Body of pancreas (tissue), 4 donors: ENCODE data around the gene SYNRG. TPM values are rescaled to one million over a fixed set of nuclear protein-coding genes. Genes with fewer than 3 reads are reported as not detected.

Experiments
- ATAC-seq: fragments of 150-250 bp; one replicate; pipeline ENCODE4 v1.9.1; 2016
- DNase-seq, 4 donors: peaks; one replicate each; pipeline ENCODE4 v3.0.0-alpha.2; 2019
- H3K27ac ChIP-seq, 4 donors: fragments of 200-600 bp; sonication (generic); 1 replicate in 3 of 4; 2 replicates in 1 of 4; pipeline versions ENCODE4 v1.5.1 to v1.6.1; 2016 to 2019; ENCODE audit warnings: mild to moderate bottlenecking in 1 of 4, mixed read lengths in 1 of 4, moderate library complexity in 1 of 4
- H3K27me3 ChIP-seq, 2 donors: fragments of 200-600 bp; sonication (generic); one replicate each; pipeline ENCODE4 v1.6.0; 2016; ENCODE audit warnings: mild to moderate bottlenecking in 1 of 2
- H3K36me3 ChIP-seq, 2 donors: fragments of 200-600 bp; sonication (generic); replicated peaks in 1 of 2; 2 replicates each; pipeline ENCODE4 v1.5.1; 2016; ENCODE audit warnings: low read depth in 2 of 2; ENCODE audit not compliant: insufficient read depth in 1 of 2
- H3K4me1 ChIP-seq: fragments of 200-600 bp; sonication (generic); one replicate; pipeline ENCODE4 v1.6.0; 2016
- H3K4me3 ChIP-seq, 2 donors: fragments of 200-600 bp; sonication (generic); 1 replicate in 1 of 2; 2 replicates in 1 of 2; pipeline ENCODE4 v1.5.1; 2016 to 2019
- H3K9me3 ChIP-seq, 3 donors: fragments of 200-600 bp; sonication (generic); 1 replicate in 2 of 3; 2 replicates in 1 of 3; pipeline ENCODE4 v1.5.1; 2016
- WGBS, 2 donors: methylation state at CpG; one replicate each; pipeline ENCODE4 v1.1.5; 2017; 5-methylcytosine and 5-hydroxymethylcytosine counted together
- intact Hi-C: fragments of 100-400 bp; cut with DNase I; formaldehyde crosslinking; loops from one replicate; pipeline ENCODE4 v1.15.1; 2023
- microRNA-seq, 2 donors: library from miRNA; unstranded; fragments of <30 nt; microRNA quantifications; one replicate each; pipeline ENCODE4, GENCODE V29; 2016; ENCODE audit warnings: borderline number of aligned reads in 2 of 2, borderline replicate concordance in 2 of 2
- small RNA-seq: library from RNA; depleted of rRNA; stranded (forward); fragments of <200 nt; gene quantifications from one replicate; pipeline ENCODE3, GENCODE V24; 2016
- total RNA-seq, 2 donors: library from RNA; depleted of rRNA; stranded (reverse); fragments of >200 nt; gene quantifications; one replicate each; pipeline ENCODE4 v1.1.0, GENCODE V29; 2016
- TF ChIP-seq, protein P1 (sequence below), 7 experiments: fragments of 450-650 bp in 4 of 7; fragments of 200-600 bp in 3 of 7; sonication (generic) in 3 of 7; IDR thresholded peaks; one replicate each; pipeline ENCODE4 v1.5.1; 2016 to 2019; ENCODE audit warnings: antibody characterized with exemption in 7 of 7

SYNRG gene
- total RNA-seq, 2 donors from 2014 or later, result 14.2 to 21.3 TPM

DNA sequence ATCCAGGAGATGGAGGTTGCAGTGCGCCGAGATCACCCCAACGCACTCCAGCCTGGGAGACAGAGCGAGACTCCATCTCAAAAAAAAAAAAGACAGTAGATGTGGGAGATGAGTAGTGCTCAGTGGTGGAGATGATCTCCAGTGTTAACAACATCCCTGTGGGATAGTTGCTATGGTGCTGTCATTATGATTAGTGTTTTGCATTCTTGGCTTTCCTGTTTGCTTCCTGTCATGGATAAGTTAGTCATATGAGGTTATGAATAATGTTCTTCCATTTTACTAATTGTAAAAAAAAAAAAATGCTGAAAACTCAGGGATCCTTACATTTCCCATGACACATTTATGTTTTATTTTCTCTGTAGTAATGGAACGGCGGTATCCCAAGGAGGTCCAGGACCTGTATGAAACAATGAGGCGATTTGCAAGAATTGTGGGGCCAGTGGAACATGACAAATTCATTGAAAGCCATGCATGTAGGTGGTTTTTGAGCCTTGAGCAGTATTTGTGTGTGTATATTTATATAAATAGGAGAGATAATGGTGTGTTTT lies 144.1 kb downstream of the SYNRG start:
- WGBS, 2 donors, result 93 to 99% methylated on average over 7 of the region's 7 CpGs
- Histone ChIP-seq H3K27ac (no peak overlapping the region), H3K4me3 (no peak overlapping the region), H3K9me3 (no peaks in the 10 kb centered on the region), H3K27me3 (no peaks in the 10 kb centered on the region), H3K36me3 (peaks cover under 1 to 11% of the 10 kb centered on the region in 2 donors), H3K4me1 (no peaks in the 10 kb centered on the region)
- ATAC-seq (no peak), DNase-seq (no peak)
- TF ChIP-seq, protein P1, sequence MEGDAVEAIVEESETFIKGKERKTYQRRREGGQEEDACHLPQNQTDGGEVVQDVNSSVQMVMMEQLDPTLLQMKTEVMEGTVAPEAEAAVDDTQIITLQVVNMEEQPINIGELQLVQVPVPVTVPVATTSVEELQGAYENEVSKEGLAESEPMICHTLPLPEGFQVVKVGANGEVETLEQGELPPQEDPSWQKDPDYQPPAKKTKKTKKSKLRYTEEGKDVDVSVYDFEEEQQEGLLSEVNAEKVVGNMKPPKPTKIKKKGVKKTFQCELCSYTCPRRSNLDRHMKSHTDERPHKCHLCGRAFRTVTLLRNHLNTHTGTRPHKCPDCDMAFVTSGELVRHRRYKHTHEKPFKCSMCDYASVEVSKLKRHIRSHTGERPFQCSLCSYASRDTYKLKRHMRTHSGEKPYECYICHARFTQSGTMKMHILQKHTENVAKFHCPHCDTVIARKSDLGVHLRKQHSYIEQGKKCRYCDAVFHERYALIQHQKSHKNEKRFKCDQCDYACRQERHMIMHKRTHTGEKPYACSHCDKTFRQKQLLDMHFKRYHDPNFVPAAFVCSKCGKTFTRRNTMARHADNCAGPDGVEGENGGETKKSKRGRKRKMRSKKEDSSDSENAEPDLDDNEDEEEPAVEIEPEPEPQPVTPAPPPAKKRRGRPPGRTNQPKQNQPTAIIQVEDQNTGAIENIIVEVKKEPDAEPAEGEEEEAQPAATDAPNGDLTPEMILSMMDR (IDR thresholded peaks at IDR 0.05), result no peak
- intact Hi-C loops, result no loop called here

Small RNA genes within 50 kb of the gene (microRNA-seq; reads per million reads assigned to microRNA genes)
- gene MIR378J, result 0 reads per million in 2 donors

Small RNA genes within 50 kb of the gene (small RNA-seq; reads per million reads assigned to genes)
- not detected for gene MIR378J

Other genes with a start within 250 kb of the SYNRG start
- not detected for gene C17orf78, start 233.4 kb downstream of the SYNRG start, total RNA-seq
- gene ACACA, start 202.6 kb downstream of the SYNRG start, total RNA-seq, result 10 to 100 TPM in 1 of 2 donors, 1 to 10 TPM in 1; 9.1 to 49.1 TPM
- gene TADA2A, start 202.5 kb downstream of the SYNRG start, total RNA-seq, result 10 to 100 TPM in 1 of 2 donors, 1 to 10 TPM in 1; 9.9 to 13.5 TPM
- 1 to 10 TPM; 9.6 to 9.9 TPM for gene DUSP14, start 119.5 kb downstream of the SYNRG start, total RNA-seq
- gene DDX52, start 34.0 kb upstream of the SYNRG start, total RNA-seq, result 10 to 100 TPM; 10.9 to 20.5 TPM
- gene HNF1B, start 135.6 kb upstream of the SYNRG start, total RNA-seq, result 10 to 100 TPM; 22.3 to 37.6 TPM